ENCODE data around the gene OGT.
A peak's percentile ranks its signal among the peaks of the same experiment; 100 is the strongest.
"Not testable (repeated sequence)": the region's sequence is repeated elsewhere in the genome, so short reads cannot be mapped to it uniquely, and the experiment has no call there.

OGT gene

DNA sequence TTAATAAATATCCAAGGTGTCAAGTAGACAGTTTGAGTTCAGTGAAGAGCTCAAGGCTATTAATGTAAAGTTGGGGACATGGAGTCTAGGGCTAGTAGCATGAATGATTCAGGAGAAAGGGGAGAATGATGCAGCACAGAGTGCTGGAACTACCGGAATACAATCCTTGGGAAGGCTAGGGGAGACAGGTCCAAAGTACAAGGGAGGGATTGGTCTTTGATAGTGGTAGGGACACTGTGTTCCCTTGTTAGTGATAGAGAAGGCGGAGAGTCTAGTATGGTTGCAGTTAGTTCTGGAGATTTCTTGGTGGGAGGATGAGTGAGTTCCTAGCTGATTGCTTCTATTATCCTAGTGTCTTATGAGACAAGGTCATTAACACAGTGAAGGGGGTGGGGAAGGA is 54.0 kb downstream of the OGT start:
- DNase-seq (ENCODE audit: low read depth), result no peak

DNA sequence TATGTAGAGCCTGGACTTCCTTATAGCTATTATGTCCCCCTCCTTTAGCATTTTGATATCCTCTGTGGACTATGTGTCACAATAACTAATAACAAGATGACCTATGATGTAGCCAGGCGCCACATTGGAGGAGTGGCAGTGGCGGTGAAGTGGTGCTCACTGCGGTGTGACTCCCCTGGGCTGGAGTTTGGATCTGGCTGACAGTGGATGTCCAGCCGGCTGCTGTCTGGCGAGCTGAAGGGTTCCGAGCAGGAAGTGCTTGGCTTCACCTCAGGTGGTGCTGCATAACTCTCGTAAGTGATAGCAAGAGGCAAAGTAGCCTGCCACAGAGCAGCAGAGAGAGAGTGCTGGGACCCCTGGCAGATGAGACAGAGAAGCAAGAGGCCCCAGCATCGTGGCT is 60.3 kb downstream of the OGT start:
- not testable (repeated sequence) for DNase-seq (ENCODE audit: low read depth)

DNA sequence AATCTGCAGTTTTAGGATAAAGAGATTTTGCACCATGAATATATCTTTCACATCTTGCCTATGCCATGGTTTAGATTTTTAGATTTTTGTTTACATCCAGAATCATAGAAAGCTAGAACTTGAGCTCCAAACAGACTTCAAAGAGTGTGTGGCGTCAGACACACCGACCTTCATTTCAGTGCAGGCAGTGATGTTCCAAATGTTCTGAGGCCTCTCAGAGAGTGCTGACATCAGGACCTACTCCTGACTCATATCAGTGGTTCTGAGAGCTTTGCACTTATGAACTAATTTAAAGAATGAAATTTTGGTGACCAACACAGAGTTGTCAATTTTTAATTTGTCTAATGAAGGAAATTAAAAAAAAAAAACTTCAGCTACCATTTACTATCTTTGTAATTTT is 67.1 kb downstream of the OGT start:
- DNase-seq (ENCODE audit: low read depth), result no peak

DNA sequence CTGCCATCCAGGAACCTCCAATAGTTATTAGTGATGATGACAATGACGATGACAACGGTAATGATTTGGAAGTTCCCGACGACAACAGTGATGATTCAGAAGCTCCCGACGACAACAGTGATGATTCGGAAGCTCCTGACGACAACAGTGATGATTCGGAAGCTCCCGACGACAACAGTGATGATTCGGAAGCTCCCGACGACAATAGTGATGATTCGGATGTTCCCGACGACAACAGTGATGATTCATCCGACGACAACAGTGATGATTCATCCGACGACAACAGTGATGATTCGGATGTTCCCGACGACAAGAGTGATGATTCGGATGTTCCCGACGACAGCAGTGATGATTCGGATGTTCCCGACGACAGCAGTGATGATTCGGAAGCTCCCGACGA is 70.7 kb downstream of the OGT start:
- DNase-seq (ENCODE audit: low read depth), result no peak

DNA sequence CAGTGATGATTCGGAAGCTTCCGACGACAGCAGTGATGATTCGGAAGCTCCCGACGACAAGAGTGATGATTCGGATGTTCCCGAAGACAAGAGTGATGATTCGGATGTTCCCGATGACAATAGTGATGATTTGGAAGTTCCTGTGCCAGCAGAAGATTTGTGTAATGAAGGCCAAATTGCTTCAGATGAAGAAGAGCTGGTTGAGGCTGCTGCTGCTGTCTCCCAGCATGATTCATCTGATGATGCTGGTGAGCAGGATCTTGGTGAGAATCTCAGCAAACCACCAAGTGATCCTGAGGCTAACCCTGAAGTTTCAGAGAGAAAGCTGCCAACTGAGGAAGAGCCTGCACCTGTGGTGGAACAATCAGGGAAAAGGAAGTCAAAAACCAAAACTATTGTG is 71.2 kb downstream of the OGT start:
- DNase-seq (ENCODE audit: low read depth), result no peak

DNA sequence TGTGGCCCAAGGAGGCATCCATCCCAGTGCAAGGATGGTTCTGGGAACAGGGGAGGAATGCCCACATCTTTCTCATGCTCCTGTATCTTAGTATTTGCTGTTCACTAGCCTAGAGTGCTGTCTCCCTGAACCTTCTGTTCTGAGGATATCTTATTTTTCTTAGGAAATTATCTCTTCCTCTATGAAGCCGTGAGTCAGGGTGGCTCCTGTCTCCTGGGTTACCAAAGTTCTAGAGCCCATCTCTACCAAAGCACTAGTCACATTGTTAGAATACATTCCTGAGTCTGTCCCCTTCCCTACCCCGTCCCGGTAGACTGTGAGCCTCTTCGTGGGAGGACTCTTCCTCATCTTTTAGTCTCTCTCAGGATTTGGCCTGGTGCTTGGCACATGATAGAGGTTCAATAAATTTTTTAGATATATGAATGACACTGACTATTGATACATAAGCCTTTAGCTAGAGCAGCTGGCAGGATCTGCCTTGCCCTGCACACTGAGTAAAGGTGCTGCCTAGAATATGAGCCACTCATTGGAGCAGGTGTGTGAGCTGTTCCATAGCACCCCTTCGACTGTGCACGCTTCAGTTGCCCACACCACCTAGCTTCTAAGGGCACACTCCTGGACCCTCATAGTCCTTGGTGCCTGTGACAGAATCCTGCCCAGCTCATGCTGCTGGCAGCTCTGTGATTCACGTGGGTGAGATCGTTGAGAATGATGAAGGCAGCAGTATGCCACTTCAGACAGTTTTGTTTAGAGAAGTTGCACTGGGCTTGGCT is 72.1 kb downstream of the OGT start:
- DNase-seq (ENCODE audit: low read depth), result no peak

DNA sequence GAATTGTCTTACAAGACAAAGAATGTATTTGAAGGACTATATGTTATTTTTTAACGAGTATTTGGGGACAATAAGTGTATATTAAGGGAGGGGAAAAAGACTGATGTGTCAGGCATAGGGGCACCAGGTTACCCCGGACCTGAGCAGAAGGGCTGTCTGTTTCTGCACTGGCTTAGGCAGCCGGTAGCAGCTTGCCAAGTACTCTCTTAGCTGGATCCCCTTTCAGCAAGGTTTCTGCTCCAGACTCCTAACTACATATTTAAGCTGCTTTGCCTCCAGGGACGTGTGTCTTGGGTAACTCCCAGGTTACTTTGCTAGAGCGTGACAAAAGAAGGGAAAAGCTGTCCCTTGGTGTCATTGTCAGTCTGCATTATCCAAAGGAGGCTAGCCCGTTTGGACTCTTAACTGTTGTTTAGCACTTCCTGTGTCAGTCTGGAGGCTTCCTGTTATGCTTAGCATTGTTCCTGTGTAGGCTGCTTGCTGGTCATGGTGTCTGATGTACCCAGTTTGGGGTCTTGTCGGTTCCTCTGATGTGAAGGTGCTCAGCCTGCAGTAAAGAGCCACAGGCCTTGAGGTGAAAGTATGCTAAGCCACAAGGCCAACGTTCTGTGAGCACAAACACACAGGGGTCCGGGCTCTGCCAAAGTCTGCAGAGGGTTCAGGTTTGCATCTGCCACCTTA is 73.8 kb downstream of the OGT start:
- no peak for DNase-seq (ENCODE audit: low read depth)

DNA sequence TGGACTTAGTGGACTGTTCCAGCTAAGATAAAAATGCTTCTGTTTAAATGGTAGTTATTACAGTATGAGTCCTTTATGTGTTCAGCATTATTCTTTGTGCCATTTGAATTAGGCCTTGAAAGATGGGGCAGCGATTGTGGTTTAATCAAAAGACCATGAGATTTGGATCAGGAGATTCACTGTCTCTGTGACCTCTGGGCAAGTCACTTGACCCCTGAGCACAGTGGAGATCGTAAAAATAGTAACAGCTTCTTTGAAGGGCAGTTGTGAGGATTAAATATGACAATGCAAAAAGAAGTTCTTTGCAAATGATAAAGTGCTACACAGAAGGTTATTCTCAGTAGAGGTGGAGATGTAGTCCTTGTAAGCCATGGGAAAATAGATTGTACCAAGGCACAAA is 74.6 kb downstream of the OGT start:
- DNase-seq (ENCODE audit: low read depth), result no peak

DNA sequence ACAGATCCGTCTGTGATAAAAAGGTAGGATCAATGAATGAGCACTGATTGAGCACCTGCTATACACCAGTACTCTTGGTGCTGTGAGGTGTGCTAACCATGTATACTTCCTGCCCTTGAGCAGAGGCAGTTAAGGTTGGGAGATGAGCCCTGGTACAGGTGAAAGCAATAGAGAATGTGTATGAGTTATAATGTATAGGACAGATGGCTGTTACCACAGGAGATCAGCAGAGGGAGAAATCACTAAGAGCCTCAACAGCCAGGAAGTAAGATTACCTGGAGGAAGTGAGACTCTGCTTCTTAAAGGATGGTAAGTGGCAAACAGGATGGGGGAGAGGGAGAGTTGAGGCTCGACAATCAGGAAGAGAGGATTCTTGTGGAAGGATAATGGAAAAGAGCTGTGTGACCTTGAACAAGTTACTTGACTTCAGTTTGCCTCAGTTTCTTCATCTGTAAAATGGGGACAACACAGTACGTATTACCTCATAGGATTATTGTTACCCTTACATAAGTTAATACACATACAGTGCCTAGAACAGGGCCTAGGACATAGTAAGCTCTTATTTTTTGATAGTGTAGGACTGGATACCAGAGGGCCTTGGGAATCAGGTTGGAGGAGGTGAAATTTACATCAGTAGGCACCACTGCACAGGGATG is 76.3 kb downstream of the OGT start:
- no peak for DNase-seq (ENCODE audit: low read depth)

DNA sequence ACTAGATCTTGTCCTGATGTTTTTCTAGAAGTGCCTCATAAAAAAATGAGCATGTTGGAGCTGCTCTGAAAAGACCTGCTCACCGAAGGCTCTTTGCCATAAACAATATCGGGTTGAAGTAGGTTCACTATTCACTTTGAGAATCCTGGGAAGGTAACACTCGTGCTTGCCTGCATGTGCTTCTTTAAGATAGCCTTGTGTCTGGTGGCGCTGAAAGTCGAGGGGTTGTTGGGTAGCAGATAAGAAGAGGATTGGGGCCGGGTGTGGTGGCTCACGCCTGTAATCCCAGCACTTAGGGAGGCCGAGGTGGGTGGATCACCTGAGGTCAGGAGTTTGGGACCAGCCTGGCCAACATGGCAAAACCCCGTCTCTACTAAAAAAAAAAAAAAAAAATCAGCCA is 78.8 kb downstream of the OGT start:
- DNase-seq (ENCODE audit: low read depth), result not testable (repeated sequence)

DNA sequence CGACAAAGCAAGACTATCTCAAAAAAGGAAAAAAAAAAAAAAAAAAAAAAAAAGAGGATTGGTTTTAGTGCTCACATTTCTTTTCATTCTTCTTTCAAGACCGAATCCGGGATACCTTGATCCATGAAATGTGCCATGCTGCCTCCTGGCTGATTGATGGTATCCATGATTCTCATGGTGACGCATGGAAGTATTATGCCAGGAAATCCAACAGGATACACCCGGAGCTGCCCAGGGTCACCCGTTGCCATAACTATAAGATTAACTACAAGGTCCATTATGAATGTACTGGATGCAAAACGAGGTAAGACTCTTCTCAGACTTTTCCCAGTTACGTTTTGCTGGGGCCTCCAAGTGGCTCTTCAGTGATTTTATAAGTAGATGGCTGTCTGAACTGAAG is 79.4 kb downstream of the OGT start:
- no peak for DNase-seq (ENCODE audit: low read depth)

DNA sequence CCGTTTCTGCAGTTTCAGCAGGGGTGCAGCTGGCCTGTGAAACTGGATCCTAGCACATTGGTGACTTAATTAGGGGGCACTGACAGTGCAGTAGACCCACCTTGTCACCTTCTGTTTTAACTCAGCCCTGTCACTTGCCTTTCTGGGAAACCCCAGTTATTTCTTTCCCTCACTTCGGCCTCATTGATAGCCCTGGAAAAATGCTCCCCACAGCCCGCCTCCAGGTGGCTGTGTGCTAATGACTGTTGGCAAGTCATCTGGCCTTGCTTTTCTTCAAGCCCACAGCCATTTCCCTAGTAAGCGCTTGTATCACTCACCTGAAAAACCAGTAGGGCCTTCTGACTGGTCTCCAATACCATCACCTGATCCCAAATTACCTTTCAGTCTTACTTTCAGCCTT is 82.2 kb downstream of the OGT start:
- no peak for DNase-seq (ENCODE audit: low read depth)

DNA sequence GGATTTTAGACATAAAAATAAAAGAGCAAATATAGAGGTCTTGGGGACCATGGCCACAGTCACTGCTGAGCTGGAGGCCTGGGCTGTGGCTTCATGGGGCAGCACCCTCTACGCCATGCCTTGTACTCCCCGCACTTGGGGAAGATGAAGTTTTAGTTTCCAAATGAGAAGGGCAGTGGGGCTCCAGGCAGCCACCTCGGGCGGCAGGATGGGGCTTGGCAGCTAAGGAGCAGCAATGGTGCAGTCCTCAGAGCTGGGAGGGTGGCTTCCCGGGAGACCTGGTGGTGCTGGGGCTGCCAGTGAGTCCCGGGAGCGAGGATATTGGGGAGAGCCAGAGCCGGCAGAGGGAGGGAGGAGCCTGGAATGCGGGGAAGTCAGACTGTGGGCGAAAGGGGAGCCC is 83.0 kb downstream of the OGT start:
- no peak for DNase-seq (ENCODE audit: low read depth)

DNA sequence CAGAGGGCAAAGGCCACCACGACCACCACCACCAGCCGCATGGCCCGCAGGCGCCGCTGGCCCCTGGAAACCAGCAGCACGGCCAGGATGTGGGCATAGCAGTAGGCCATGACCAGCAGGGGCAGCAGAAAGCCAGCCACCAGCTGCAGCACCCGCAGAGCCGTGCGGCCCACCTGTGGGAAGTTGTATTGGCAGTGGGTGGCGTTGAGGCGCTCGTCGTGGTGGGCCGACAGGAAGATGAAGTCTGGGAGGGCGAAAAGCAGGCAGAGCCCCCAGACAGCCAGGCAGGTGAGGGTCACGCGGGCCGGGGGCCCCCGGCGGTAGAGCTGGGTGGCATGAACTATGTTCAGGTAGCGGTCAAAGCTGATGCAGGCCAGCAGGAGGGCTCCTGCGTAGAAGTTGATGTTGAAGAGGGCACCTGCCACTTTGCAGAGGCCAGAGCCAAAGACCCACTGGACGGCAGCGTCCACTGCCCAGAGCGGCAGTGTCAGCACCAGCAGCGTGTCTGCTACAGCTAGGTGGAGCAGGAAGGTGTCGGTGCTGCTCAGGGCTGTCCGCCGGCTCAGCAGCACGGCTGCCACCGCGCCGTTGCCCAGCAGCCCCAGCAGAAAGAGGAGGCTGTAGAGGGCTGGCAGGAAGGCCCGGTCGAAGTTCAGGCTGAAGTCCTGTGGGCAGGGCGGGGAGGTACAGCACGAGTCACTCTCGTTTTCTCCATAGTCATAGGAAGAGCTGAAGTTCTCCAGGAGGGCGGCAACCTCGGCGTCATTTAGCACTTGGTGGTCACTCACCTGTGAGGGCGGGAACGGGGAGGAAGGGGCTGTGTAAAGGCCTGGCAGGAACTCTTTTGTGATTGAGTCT is 84.0 kb downstream of the OGT start:
- no peak for DNase-seq (ENCODE audit: low read depth)

DNA sequence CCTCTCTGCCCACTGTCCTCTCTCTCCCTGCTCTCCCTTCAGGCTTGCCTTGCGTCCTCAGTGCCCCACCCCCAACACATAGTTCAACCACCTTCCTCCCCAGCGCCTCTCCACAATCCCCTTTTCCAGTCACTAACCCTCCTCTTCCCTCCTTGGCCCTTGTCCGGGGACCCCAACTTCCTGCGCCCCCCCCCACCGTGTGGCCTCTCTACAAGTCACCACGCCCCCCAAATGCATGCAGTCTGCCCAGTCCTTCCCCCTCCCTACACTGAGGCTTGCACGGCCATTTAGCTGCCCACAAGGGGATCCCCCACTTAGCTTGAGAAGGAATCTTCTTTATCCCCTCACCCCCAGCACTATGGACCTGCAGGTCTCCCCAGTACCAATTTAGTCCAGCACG is 84.8 kb downstream of the OGT start:
- no peak for DNase-seq (ENCODE audit: low read depth)

DNA sequence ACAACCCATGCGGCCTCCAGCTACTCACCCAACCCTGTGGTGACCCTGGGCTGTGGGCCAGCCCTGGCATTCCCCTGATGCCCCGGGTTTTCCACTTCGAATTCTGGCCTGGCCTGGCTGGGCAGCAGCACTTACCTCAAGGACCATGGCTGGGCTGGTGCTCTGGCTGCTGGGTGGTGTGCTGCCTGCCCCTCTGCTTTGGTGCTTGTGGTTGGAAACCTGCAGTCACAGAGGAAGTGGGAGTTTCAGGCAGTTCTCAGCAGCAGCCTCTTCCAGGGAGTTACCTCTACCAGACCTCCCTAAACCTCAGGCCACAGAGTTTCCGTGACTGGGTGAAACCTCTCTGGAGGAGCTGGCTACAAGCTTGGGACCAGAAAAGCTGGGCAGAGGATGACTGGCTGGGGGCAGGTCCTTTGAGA is 85.4 kb downstream of the OGT start, which contains the start of gene CXCR3:
CXCR3 (minus strand) TSS at position 209 of the 419 bp plus-strand sequence; CDS start at position 147, 62 bp downstream.
- peak; percentile 19 for DNase-seq (ENCODE audit: low read depth)

DNA sequence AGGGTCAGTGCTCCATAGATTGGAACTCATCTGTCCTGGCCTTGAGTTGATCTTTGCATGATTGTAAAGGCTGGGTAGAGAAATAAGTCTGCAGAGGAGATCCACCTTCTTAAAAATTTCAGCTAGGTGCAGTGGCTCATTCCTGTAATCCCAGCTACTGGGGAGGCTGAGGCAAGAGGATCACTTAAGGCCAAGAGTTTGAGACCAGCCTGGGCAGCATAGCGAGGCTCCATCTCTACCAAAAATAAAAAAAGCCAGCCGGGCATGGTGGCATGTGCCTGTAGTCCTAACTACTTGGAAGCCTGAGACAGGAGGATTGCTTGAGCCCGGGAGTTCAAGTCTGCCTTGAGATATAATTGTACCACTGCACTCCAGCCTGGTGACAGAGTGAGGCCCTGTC is 85.9 kb downstream of the OGT start:
- DNase-seq (ENCODE audit: low read depth), result no peak

DNA sequence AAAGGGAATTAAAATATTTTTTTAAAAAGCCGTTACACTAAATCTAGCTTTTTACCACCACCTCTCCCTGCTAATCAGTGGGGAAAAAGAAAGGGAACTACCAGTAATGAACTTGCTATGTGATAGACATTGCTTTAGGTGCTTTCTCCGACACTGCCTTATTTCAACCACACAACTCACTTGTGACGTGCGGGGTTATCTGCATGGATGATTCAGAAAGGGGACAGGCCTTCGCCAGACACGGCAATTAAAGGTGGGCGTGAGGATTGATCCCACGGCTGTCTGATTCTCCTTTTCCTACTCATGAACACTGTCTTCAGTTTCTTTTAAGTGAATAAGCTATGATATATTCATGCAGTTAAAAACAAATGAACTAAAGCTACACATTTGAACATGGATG is 86.3 kb downstream of the OGT start:
- DNase-seq (ENCODE audit: low read depth), result peak; percentile 35

DNA sequence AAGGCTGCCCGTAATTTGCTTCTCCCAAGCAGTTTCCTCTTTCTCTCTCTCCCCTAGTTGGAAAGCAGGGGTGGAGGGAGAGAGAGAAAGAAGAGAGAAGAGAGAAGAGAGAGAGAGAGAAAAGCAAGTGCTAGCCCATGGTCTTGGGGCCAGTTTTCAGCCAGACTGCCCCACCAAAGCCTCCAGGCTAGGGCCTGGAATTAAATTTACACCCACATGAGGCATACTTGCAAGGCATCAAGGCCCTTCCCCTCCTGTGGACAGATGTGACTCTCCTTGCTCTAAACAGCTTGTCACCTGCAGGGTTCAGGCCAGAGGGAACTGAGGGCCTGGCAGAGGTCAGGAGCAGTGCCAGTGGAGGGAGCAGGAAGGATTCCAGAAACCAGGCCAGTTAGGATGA is 87.1 kb downstream of the OGT start:
- DNase-seq (ENCODE audit: low read depth), result no peak

DNA sequence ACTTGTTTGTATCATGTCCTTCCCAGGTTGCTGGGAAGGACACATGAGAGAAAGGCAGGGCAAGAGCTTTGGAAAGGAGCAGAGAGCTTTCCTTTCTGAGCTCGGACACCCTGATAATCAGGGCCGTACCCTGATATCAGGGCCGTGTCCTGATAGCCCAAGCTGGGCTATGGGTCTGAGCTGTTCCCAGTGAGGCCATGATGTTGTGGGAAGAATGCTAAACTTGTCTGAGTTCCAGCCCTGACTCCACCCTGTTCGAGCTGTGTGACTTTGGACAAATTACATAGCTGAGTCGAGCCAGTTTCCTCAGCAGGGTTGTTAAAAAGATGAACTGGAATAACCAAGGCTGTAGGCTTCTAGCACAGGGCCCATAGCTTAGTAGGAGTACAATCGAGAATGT is 88.7 kb downstream of the OGT start:
- no peak for DNase-seq (ENCODE audit: low read depth)

DNA sequence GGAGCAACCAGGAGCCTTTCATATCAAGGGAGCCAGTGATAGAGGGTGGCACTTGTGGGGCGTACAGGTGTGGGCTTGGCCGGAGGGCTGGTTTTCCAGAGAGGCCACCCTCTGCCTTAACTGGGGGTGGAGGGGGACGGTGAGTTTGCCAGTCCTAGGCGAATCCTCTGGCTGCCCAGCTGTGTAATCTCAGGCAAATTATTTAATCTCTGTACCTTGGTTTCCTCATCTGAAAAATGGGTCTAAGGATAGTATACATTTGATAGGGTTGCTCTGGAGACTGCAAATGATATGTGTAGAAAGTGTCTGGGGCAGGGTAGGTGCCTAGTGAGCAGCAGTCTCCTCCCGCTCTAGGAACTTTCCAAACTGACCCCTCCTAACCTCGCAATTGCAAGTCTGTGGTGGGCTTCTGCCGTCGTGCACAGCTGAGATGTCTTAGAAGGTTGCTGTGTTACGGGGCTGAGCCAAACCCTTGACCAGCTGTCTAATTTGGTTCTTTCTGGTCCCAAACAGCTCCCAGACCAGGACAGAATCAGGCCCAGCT is 89.2 kb downstream of the OGT start:
- no peak for DNase-seq (ENCODE audit: low read depth)

Measured in T follicular helper cell (primary cell).